K562 (cell line): ENCODE measurements around the gene PPP1R13L. TPM values are rescaled to one million over a fixed set of nuclear protein-coding genes. Genes with fewer than 3 reads are reported as not detected.
A peak's percentile ranks its signal among the peaks of the same experiment; 100 is the strongest.

Experiments
- BMI1 ChIP-seq: fragments of 150-350 bp; IDR thresholded peaks from 2 replicates; pipeline ENCODE4 v1.6.1; 2014; ENCODE audit warnings: low read length
- ERF ChIP-seq: fragments of 450-650 bp; formaldehyde crosslinking; IDR thresholded peaks from 2 replicates; pipeline ENCODE4 v1.4.0; 2020; ENCODE audit warnings: mild to moderate bottlenecking, mixed read lengths
- GTF2B ChIP-seq: IDR thresholded peaks from 2 replicates; pipeline ENCODE4 v1.6.1; 2011; ENCODE audit not compliant: insufficient read length; ENCODE audit errors: extremely low read depth
- KDM4B ChIP-seq, 2 experiments: fragments of 450-650 bp in 1 of 2; sonication (generic) in 1 of 2; IDR thresholded peaks; 2 replicates each; pipeline ENCODE4 v1.6.1; 2016 to 2017; ENCODE audit warnings: borderline replicate concordance in 2 of 2, antibody characterized with exemption in 1 of 2, low read depth in 1 of 2, mild to moderate bottlenecking in 1 of 2
- KDM5B ChIP-seq: fragments of 200-600 bp; sonication (generic); IDR thresholded peaks from 2 replicates; pipeline ENCODE4 v1.6.1; 2012; ENCODE audit warnings: low read depth, mild to moderate bottlenecking, moderate library complexity, low read length, control low read depth, inconsistent platforms; ENCODE audit not compliant: insufficient replicate concordance
- NR2F6 ChIP-seq: fragments of 450-650 bp; formaldehyde crosslinking; IDR thresholded peaks from 2 replicates; pipeline ENCODE4 v1.4.0; 2020; ENCODE audit warnings: mild to moderate bottlenecking
- PHTF2 ChIP-seq: fragments of 250-450 bp; sonication (Bioruptor Pico); IDR thresholded peaks from 2 replicates; pipeline ENCODE4 v1.5.0; 2021; ENCODE audit warnings: mild to moderate bottlenecking
- RBBP5 ChIP-seq: fragments of 200-600 bp; sonication (generic); IDR thresholded peaks from 2 replicates; pipeline ENCODE4 v1.6.1; 2012; ENCODE audit warnings: borderline replicate concordance, mild to moderate bottlenecking, low read length, control low read depth, inconsistent platforms; ENCODE audit not compliant: insufficient read depth, poor library complexity, severe bottlenecking
- SOX6 ChIP-seq: fragments of 450-650 bp; IDR thresholded peaks from 2 replicates; pipeline ENCODE4 v1.6.1; 2014; ENCODE audit warnings: mild to moderate bottlenecking
- SREBF1 ChIP-seq: fragments of 150-350 bp; IDR thresholded peaks from 2 replicates; pipeline ENCODE4 v1.6.1; 2014; ENCODE audit warnings: antibody characterized with exemption, low read depth, low read length, borderline replicate concordance
- SRSF9 ChIP-seq: fragments of 200-400 bp; formaldehyde crosslinking; IDR thresholded peaks from 2 replicates; pipeline ENCODE4 v1.6.1; 2017; ENCODE audit warnings: low read depth, low read length, borderline replicate concordance
- TBL1XR1 ChIP-seq, 2 experiments: IDR thresholded peaks; 2 replicates each; pipeline ENCODE4 v1.6.1; 2012; ENCODE audit warnings: improper control_type of control experiment in 2 of 2, low read length in 2 of 2, mild to moderate bottlenecking in 1 of 2
- TCF7L2 ChIP-seq: fragments of 150-350 bp; IDR thresholded peaks from 2 replicates; pipeline ENCODE4 v1.6.1; 2016; ENCODE audit warnings: low read depth, mild to moderate bottlenecking, low read length, moderate library complexity
- ZBTB49 ChIP-seq: sonication (generic); formaldehyde crosslinking; IDR thresholded peaks from 2 replicates; pipeline ENCODE4 v1.8.0; 2022; ENCODE audit warnings: missing genetic modification reagents, mild to moderate bottlenecking, borderline replicate concordance
- ZFP36 ChIP-seq: fragments of 150-350 bp; IDR thresholded peaks from 2 replicates; pipeline ENCODE4 v1.6.1; 2018; ENCODE audit warnings: low read length, low read depth; ENCODE audit not compliant: partially characterized antibody
- ZNF140 ChIP-seq: fragments of 250-450 bp; sonication (Bioruptor Pico); IDR thresholded peaks from 2 replicates; pipeline ENCODE4 v1.8.0; 2021; ENCODE audit warnings: moderate library complexity, mild to moderate bottlenecking, inconsistent platforms
- ZNF277 ChIP-seq: fragments of 250-450 bp; sonication (Bioruptor Pico); IDR thresholded peaks from 2 replicates; pipeline ENCODE4 v1.8.0; 2022; ENCODE audit warnings: inconsistent platforms, mild to moderate bottlenecking, moderate library complexity, borderline replicate concordance
- ZNF316 ChIP-seq: fragments of 450-650 bp; IDR thresholded peaks from 2 replicates; pipeline ENCODE4 v1.6.1; 2016
- ZNF449 ChIP-seq: fragments of 250-450 bp; sonication (Bioruptor Pico); IDR thresholded peaks from 2 replicates; pipeline ENCODE4 v1.8.0; 2022; ENCODE audit warnings: moderate library complexity, mild to moderate bottlenecking, inconsistent platforms
- polyA plus RNA-seq, 8 experiments: library from polyadenylated mRNA; depleted of rRNA in 4 of 8; stranded (reverse) in 5 of 8; unstranded in 3 of 8; fragments of >200 nt; fragmentation: Nextera tagmentation in 2 of 8; fragmentation: Illumina TruSeq in 1 of 8; extraction: Ambion mirVana in 2 of 8; extraction: Trizol in 1 of 8; gene quantifications; 2 replicates each; pipeline versions ENCODE4 v1.2.1 to v1.2.3, GENCODE V29; 2011 to 2014; ENCODE audit warnings: inconsistent platforms in 1 of 8, missing spikeins in 1 of 8
- total RNA-seq, 7 experiments: library from RNA; depleted of rRNA in 6 of 7; stranded (reverse); fragments of >200 nt in 6 of 7; fragmentation: Illumina TruSeq in 2 of 7; extraction: Trizol in 2 of 7; gene quantifications; 2 replicates each; pipeline versions ENCODE4 v1.2.1 to v1.2.3, GENCODE V29; 2011 to 2021; ENCODE audit warnings: low replicate concordance in 1 of 7

The PPP1R13L gene
- total and polyA plus RNA-seq, 9 of the 15 experiments (the other 6 are each of a cell fraction or from before 2014, with no cell fraction given): 0.32 to 6.7 (median 2.0) TPM

GRCh38 chr19:45439569-45440258 is 34.8 kb upstream of the PPP1R13L start (continued):
- peak; percentile 71 for TF ChIP-seq ZNF316
- TF ChIP-seq ERF (CRISPR knock-in tag): 0 out of 2 replicates have a peak, but pooled peaks have one; percentile 40
- no peak for TF ChIP-seq KDM5B
- no peak for TF ChIP-seq BMI1
- peak in 1 of 2 experiments; percentile 98; a peak in 2 of 4 replicates for TF ChIP-seq TBL1XR1 (IDR thresholded peaks at IDR 0.05; ENCODE audit: low read length in 2 of 2)
- TF ChIP-seq SREBF1: no peak
- no peak for TF ChIP-seq ZNF449 (CRISPR knock-in tag)
- TF ChIP-seq ZBTB49 (CRISPR knock-in tag): no peak
- TF ChIP-seq ZNF277 (CRISPR knock-in tag): no peak
- TF ChIP-seq NR2F6 (CRISPR knock-in tag): no peak
- TF ChIP-seq KDM4B (IDR thresholded peaks at IDR 0.05; ENCODE audit: borderline replicate concordance in 2 of 2, low read depth in 1 of 2): peak in 1 of 2 experiments; percentile 99; a peak in 2 of 4 replicates
- TF ChIP-seq TCF7L2: no peak
- peak; percentile 39 for TF ChIP-seq RBBP5
- TF ChIP-seq SOX6: peak; percentile 74
- no peak for TF ChIP-seq ZNF140 (CRISPR knock-in tag)
- no peak for TF ChIP-seq SRSF9
- TF ChIP-seq PHTF2: no peak
- no peak for TF ChIP-seq GTF2B
- TF ChIP-seq ZFP36: peak; percentile 47
